PC-3 (cell line): ENCODE results near the gene SEMA3B.

Experiments used
- EZH2 ChIP-seq: fragments of 300-600 bp; sonication (generic); IDR thresholded peaks from one replicate; pipeline ENCODE4 v1.6.1; 2017; ENCODE audit warnings: antibody characterized with exemption, mild to moderate bottlenecking, low read length; ENCODE audit not compliant: unreplicated experiment
- EZH2phosphoT487 ChIP-seq: fragments of 300-600 bp; sonication (generic); IDR thresholded peaks from 2 replicates; pipeline ENCODE4 v1.6.1; 2018; ENCODE audit warnings: mild to moderate bottlenecking, antibody characterized with exemption, low read length, borderline replicate concordance
- TF ChIP-seq, protein P1 (sequence below): fragments of 300-600 bp; sonication (generic); conservative IDR thresholded peaks from 2 replicates; pipeline ENCODE4 v1.5.1; 2017; ENCODE audit warnings: antibody characterized with exemption, low read depth, mild to moderate bottlenecking, low read length

GRCh38 chr3:50286322-50287227 lies 17.6 kb downstream of the SEMA3B start:
- TF ChIP-seq, protein P1, sequence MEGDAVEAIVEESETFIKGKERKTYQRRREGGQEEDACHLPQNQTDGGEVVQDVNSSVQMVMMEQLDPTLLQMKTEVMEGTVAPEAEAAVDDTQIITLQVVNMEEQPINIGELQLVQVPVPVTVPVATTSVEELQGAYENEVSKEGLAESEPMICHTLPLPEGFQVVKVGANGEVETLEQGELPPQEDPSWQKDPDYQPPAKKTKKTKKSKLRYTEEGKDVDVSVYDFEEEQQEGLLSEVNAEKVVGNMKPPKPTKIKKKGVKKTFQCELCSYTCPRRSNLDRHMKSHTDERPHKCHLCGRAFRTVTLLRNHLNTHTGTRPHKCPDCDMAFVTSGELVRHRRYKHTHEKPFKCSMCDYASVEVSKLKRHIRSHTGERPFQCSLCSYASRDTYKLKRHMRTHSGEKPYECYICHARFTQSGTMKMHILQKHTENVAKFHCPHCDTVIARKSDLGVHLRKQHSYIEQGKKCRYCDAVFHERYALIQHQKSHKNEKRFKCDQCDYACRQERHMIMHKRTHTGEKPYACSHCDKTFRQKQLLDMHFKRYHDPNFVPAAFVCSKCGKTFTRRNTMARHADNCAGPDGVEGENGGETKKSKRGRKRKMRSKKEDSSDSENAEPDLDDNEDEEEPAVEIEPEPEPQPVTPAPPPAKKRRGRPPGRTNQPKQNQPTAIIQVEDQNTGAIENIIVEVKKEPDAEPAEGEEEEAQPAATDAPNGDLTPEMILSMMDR, result no peak
- TF ChIP-seq EZH2 (no peak), EZH2phosphoT487 (no peak)
